Stimulated activated naive CD8-positive, alpha-beta T cell treated with anti-CD3 and anti-CD28 coated beads, Interleukin-15, Interleukin-2, amounts not matched to agents 100 ng/mL and 50 ng/mL, for 24 hours (primary cell): ENCODE measurements around the gene CIDEC.
"Not testable (repeated sequence)": the region's sequence is repeated elsewhere in the genome, so short reads cannot be mapped to it uniquely, and the experiment has no call there.

Experiments
- H3K27ac Mint-ChIP-seq: one replicate; pipeline ENCODE4 v1.8.0; 2021; ENCODE audit warnings: mild to moderate bottlenecking, mixed read lengths
- H3K27me3 Mint-ChIP-seq: one replicate; pipeline ENCODE4 v1.8.0; 2021; ENCODE audit warnings: mixed read lengths
- H3K36me3 Mint-ChIP-seq: one replicate; pipeline ENCODE4 v1.8.0; 2021; ENCODE audit warnings: low read depth, mixed read lengths
- H3K4me1 Mint-ChIP-seq: one replicate; pipeline ENCODE4 v1.8.0; 2021; ENCODE audit warnings: low read depth, mixed read lengths
- H3K4me3 Mint-ChIP-seq: one replicate; pipeline ENCODE4 v1.8.0; 2021; ENCODE audit warnings: mild to moderate bottlenecking, mixed read lengths
- H3K9me3 Mint-ChIP-seq: one replicate; pipeline ENCODE4 v1.8.0; 2021; ENCODE audit warnings: mixed read lengths

The CIDEC gene

DNA sequence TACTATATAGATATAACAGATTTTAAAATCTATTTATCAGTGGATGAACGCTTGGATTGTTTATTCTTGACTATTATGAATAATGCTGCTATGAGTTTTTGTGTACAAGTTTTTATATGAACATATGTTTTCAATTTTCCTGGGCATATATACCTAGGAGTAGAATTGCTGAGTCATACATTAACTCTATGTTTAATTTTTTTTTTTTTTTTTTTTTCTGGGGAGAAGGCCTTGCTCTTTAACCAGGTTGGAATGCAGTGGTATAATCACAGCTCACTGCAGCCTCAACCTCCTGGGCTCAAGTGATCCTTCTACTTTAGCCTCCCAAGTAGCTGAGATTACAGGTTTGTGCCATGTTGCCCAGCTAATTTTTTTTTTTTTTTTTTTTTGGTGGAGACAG lies 9.1 kb downstream of the CIDEC start:
- Mint-ChIP-seq H3K27me3 (no peaks in the 10 kb centered on the region), H3K4me3 (no peak overlapping the region)

DNA sequence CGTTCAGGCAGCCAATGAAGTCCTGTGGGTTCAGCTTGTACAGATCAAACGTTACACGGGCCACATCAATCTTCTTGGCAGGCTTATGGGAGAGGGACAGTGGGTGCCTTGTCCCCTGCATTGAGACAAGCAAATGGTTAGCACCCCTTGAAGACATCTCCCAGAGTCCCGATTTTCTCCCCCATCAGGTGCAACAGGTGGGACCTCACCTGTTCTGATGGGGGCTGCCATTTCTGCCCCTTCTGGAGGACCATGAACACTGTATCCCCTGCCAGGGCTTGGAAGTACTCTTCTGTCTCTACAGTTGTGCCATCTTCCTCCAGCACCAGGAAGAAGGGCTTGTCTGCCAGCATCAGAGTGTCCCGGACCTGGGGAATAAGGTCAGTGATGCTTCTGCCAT lies 10.1 kb downstream of the CIDEC start:
- Mint-ChIP-seq H3K36me3 (no peaks in the 10 kb centered on the region), H3K4me3 (no peak overlapping the region), H3K4me1 (no peaks in the 10 kb centered on the region), H3K27me3 (no peaks in the 10 kb centered on the region), H3K9me3 (no peaks in the 10 kb centered on the region), H3K27ac (no peak overlapping the region)

More for the DNA sequence above, 9.1 kb downstream of the CIDEC start:
- Mint-ChIP-seq H3K9me3 (no peaks in the 10 kb centered on the region), H3K4me1 (no peaks in the 10 kb centered on the region), H3K36me3 (no peaks in the 10 kb centered on the region), H3K27ac (no peak overlapping the region)

DNA sequence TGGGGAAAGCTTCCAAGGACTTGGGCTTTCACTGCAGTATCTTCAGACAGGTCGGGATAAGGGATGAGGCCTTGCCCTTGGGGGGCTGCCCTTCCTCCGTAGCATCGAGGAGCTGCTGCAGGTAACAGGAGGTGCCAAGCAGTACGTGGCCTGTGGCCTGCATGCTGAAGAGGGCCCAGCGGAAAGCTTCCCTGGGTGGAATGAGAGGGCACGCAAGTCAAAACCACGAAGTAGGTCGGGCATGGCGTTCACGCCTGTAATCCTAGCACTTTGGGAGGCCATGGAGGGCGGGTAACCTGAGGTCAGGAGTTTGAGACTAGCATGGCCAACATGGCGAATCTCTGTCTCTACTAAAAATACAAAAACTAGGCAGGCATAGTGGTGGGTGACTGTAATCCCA lies 12.9 kb downstream of the CIDEC start:
- H3K4me3 Mint-ChIP-seq: no peak overlapping the region
- no peaks in the 10 kb centered on the region for H3K9me3 Mint-ChIP-seq
- peaks cover 6% of the 10 kb centered on the region for H3K27me3 Mint-ChIP-seq
- no peak overlapping the region for H3K27ac Mint-ChIP-seq
- H3K4me1 Mint-ChIP-seq: peaks cover 2% of the 10 kb centered on the region
- H3K36me3 Mint-ChIP-seq: no peaks in the 10 kb centered on the region

DNA sequence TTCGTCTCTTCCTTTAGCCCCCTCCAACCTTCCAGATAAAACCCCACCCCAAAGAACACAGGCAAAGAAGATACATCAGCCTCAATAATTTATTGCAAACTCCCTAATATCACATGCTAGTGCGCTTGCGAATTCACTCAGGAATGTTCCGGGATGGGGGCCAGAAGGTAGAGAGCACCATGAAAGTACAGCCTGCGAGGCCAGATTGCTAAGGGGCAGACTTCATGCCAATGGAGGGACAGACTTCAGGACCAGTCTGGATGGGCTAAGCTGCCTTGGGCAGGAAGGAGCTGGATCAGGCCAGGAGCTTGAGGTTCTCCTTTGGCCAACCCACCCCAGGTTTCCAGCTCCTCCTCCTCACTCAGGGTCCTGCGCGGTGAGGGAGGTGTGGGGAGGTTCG lies 13.4 kb downstream of the CIDEC start:
- Mint-ChIP-seq H3K4me1 (peaks cover 4% of the 10 kb centered on the region), H3K27ac (no peak overlapping the region), H3K4me3 (no peak overlapping the region), H3K27me3 (peaks cover 10% of the 10 kb centered on the region), H3K36me3 (no peaks in the 10 kb centered on the region), H3K9me3 (no peaks in the 10 kb centered on the region)

DNA sequence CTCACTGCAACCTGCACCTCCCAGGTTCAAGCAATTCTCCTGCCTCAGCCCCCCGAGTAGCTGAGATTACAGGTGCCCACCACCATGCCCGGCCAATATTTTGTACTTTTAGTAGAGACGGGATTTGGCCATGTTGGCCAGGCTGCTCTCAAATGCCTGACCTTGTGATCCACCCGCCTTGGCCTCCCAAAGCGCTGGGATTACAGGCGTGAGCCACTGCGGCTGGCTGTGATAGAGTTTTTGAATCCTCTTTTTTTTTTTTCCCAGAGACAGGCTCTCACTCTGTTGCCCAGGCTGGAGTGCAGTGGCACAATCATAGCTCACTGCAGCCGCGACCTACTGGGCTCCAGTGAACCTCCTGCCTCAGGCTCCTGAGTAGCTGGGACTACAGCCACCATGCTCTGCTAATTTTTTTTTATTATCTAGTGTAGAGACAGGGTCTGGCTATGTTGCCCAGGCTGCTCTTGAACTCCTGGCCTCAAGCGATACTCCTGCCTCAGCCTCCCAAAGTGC lies 14.9 kb downstream of the CIDEC start:
- not testable (repeated sequence) for H3K4me3 Mint-ChIP-seq, H3K27me3 Mint-ChIP-seq, H3K27ac Mint-ChIP-seq, H3K36me3 Mint-ChIP-seq, H3K9me3 Mint-ChIP-seq, H3K4me1 Mint-ChIP-seq

DNA sequence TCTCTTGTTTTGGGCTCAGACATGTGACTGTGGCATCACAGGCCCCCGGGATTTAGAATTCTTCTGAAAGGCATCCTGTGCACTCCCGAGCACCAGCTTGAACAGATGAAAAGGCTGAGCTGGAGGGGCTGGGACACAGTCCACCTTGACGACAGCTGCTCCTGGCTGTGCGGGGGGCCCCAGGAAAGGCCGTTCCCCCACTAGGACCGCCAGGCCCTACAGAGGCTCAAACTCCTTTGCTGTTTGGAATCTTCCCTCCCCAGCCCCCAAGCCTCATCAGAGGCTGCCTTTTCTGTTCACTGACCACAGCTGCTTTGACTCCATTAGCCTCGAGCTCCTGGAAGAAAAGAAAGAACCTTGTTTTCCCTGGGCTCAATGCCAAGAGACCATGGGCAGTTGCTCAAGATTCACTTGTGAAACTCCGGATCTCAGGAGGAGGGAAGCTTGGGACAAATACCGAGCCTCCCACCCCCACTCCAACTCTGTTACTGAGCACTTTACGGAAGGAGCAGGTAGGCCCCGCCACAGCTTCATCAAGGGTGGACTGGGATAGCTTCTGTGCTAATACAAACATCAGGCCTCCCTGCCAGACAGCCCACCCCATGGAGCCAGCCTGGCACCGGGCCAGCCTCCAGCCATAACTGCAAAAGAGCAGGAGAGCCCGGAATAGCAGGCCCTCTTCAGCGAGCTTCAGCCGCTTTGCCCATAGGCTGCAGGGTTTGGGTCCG lies 15.7 kb downstream of the CIDEC start:
- Mint-ChIP-seq H3K27ac (no peak overlapping the region), H3K27me3 (peaks cover 10% of the 10 kb centered on the region), H3K9me3 (no peaks in the 10 kb centered on the region), H3K36me3 (no peaks in the 10 kb centered on the region), H3K4me3 (no peak overlapping the region), H3K4me1 (peaks cover 4% of the 10 kb centered on the region)

DNA sequence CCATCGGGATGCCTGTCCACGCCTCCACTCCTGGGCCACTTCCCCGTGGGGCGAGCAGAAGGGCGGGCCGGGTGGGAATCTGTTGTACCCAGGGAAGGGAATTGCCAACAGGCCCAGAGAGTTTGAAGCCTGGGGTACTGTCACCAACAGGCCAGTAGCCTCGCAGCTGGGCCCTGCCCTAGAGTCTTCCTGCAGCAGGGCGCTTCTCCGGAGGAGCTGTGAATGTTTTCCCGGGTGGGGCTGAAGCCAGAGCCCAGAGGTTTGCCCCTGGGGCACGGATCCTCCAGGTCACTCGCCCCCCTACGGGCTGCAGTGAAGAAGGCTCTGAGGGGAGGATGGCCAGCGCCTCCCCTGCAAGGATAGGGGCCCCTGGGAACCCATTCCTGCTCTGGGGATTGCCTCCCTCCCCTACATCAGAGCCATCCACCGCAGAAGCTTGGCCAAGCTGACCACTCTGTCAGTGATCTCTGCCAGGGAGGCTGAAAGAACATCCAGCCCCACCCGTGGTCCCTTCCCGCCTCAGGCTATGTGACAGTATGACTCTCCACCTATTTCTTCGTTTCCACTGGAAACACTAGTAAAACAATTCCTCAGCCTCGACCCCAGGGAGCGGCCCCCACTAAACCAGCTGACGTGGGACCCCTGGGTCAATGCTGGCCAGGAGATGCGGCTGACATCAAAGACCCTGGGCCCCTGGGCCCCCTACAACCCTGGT lies 16.8 kb downstream of the CIDEC start:
- Mint-ChIP-seq H3K27me3 (peaks cover 10% of the 10 kb centered on the region), H3K4me3 (no peak overlapping the region), H3K27ac (no peak overlapping the region), H3K9me3 (no peaks in the 10 kb centered on the region), H3K4me1 (peaks cover 4% of the 10 kb centered on the region), H3K36me3 (no peaks in the 10 kb centered on the region)

DNA sequence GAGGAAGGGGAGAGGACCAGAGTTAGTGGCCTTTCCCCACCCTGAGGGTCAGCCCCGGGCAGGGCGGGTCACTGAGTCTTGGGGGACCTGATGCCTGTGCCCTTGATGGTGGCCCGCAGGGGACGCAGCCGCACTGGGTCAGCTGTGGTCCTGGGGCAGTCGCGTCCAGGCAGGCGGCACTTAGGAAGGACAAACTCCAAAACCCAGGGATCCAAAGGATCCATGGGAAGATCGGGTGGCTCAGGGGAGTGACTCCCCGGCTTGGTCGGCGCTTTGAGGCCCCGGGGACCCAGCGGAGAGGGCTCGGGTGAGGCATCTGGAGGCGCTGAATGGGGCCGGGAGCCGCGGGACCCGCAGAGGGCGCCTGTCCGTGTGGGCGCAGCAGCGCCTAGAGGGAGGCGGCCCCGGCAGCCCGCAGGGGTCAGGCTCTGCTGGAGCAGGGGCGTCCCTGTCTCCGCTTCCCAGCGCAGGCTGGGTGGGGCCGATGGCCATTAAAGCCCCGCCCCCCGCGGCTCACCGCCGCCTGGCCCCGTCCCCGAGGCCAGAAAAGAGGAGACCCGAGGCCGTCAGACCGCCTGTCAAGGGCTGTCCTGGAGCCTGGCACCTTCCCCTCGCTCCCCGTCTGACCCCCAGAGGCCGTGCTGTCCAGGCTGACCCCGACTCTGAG lies 17.5 kb downstream of the CIDEC start:
- H3K27me3 Mint-ChIP-seq: peaks cover 10% of the 10 kb centered on the region
- H3K36me3 Mint-ChIP-seq: no peaks in the 10 kb centered on the region
- H3K4me3 Mint-ChIP-seq: no peak overlapping the region
- peaks cover 4% of the 10 kb centered on the region for H3K4me1 Mint-ChIP-seq
- no peak overlapping the region for H3K27ac Mint-ChIP-seq
- no peaks in the 10 kb centered on the region for H3K9me3 Mint-ChIP-seq

DNA sequence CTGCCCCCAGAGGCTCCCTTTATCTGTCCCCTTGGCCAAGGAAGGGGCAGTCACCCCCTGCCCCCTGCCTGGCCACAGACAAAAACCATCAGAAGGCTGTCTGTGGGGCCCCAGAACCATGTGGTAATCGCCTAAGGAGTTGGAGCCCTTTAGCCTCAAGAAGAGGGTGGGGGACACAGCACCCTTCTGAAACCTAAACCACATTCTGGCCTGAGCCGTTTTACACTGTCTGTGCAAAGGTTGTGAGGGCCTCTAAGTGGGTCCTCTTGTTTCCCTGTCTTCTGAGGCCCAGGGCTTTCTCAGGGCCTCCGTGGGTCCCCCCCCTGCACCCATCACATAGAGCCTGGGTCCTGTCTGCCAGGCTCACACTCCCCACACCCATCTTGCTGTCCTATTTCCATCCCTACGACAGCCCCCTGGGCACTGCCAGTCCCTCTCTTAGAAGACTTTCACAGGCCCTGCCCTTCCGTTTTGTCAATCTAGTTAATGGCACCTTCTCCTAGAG lies 18.4 kb downstream of the CIDEC start:
- Mint-ChIP-seq H3K36me3 (no peaks in the 10 kb centered on the region), H3K27me3 (peaks cover 10% of the 10 kb centered on the region), H3K4me3 (no peak overlapping the region), H3K27ac (no peak overlapping the region), H3K4me1 (peaks cover 4% of the 10 kb centered on the region), H3K9me3 (no peaks in the 10 kb centered on the region)

DNA sequence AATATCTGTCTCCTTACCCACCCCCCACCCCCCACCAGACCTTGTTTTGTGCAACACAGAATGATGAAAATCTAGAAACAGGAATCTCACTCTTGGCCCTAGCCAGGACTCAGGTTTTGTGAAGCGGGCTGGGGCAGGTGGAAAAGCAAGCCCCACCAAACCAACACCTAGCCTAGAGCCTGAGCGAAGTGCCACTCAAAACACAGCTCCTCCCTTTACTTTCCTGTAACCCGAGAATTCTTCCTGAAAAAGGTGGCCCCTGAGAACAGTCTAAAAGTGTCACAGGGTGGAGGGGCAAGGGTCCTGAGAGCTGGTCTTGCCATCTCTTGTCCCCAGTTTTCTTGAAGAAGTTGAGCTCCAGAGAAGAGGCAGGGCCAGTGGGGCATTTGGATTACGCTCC lies 18.9 kb downstream of the CIDEC start:
- H3K27me3 Mint-ChIP-seq: peaks cover 10% of the 10 kb centered on the region
- H3K27ac Mint-ChIP-seq: no peak overlapping the region
- H3K36me3 Mint-ChIP-seq: no peaks in the 10 kb centered on the region
- no peak overlapping the region for H3K4me3 Mint-ChIP-seq
- peaks cover 4% of the 10 kb centered on the region for H3K4me1 Mint-ChIP-seq
- H3K9me3 Mint-ChIP-seq: no peaks in the 10 kb centered on the region

DNA sequence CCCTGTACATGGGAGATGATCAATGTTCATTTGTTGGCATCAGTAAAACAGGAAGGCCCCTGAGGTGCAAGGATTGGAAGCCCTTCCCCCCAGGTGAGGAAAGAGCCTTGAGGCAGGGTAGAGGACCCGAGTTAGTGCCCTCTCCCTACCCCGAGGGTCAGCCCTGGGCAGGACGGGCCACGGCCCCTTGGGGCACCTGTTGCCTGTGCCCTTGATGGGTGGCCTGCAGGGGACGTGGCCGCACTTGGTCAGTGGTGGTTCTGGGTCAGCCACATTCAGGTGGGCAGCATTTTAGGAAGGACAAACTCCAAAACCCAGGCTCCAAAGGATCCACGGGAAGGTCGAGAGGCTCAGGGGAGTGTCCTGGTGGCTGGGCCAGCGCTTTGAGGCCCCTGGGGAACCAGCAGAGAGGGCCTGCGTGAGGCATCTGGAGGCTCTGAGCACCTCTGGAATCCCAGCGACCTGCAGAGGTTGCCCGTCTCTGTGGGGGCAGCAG lies 20.5 kb downstream of the CIDEC start:
- no peak overlapping the region for H3K4me3 Mint-ChIP-seq
- H3K4me1 Mint-ChIP-seq: peaks cover 4% of the 10 kb centered on the region
- peaks cover 10% of the 10 kb centered on the region for H3K27me3 Mint-ChIP-seq
- no peak overlapping the region for H3K27ac Mint-ChIP-seq
- H3K9me3 Mint-ChIP-seq: no peaks in the 10 kb centered on the region
- H3K36me3 Mint-ChIP-seq: no peaks in the 10 kb centered on the region

DNA sequence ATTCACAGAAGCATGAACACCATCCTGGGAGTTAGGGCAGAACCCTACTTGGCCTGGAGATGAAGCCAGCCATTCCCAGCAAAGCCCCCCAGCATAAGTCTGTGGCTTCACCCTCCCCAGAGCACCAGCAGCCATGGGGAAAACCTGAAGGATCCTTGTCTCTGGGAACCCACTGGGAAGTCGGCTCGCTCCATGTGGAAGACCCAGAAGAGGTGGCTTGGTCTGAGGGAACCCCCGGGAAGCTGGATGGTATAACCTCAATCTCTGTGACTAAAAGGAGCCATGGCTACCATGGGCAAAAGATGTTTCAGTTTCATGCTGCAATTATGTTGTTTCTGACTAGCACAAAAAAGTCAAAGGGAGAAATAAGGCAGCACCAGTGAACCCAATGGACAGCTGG lies 24.5 kb downstream of the CIDEC start:
- Mint-ChIP-seq H3K4me3 (no peak overlapping the region), H3K9me3 (no peaks in the 10 kb centered on the region), H3K27me3 (no peaks in the 10 kb centered on the region), H3K36me3 (no peaks in the 10 kb centered on the region), H3K4me1 (no peaks in the 10 kb centered on the region), H3K27ac (no peak overlapping the region)

DNA sequence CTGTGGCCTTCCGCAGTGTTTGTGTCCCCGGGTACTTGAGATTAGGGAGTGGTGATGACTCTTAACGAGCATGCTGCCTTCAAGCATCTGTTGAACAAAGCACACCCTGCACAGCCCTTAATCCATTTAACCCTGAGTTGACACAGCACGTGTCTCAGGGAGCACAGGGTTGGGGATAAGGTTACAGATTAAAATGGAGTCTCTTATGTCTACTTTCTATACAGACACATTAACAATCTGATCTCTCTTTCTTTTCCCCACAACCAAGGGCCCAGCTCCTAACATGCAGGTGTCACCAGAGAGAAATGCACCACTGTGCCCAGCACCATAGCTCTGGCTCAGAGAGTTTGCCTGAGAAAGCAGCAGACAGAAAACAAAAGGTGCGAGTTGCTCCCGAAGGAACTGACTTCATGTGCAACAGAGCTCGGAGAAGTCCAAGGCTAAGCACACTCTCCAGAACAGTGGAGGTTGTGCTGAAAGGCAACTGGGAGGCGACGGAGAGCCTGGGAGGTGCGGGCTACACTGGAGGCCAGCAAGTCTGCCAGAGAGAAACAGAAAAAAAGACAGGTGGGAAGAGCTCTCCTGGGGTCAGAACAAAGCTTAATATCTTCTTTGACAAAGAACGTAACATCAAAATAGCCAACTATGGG lies 25.6 kb downstream of the CIDEC start:
- not testable (repeated sequence) for H3K4me1 Mint-ChIP-seq, H3K36me3 Mint-ChIP-seq, H3K4me3 Mint-ChIP-seq, H3K27me3 Mint-ChIP-seq, H3K27ac Mint-ChIP-seq, H3K9me3 Mint-ChIP-seq

DNA sequence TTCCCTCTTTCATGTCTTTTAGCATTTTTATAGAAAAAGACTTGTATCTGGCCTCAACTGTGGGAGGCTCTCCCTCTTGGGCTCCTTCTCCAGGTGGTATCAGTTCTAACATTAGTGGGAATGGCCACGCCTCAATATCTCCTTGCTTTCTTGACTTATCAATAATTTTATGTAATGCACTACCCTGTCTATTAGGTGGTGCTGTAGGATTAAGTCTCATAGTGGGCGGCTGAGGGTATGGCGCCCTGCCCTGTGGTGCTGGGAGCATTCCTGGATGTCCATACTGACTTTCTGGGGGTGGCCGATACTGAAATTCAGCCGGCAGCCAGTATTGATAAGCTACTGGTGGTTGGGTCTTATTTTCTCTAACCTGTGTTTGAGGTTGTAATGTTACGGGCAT lies 27.5 kb downstream of the CIDEC start:
- Mint-ChIP-seq H3K4me1 (no peaks in the 10 kb centered on the region), H3K9me3 (no peaks in the 10 kb centered on the region), H3K4me3 (no peak overlapping the region), H3K27ac (no peak overlapping the region), H3K27me3 (no peaks in the 10 kb centered on the region), H3K36me3 (no peaks in the 10 kb centered on the region)

DNA sequence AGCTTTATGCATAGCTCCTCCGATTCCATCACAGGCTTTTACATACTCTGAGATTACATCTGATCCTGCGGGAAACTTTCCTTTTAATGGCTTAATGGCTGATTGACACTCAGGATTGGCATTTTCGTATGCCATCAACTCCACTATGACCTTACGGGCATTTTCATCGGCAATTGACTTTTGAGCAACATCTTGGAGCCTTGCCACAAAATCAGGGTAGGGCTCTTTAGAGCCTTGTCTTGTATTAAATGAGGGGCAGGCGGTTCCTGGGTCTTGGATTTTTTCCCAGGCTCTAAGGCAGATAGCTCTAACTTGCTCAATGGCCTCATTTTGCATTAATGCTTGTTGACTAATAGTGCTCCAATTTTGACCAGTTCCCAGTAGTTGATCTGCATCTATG lies 28.1 kb downstream of the CIDEC start:
- H3K27ac Mint-ChIP-seq, H3K4me1 Mint-ChIP-seq, H3K4me3 Mint-ChIP-seq, H3K9me3 Mint-ChIP-seq, H3K27me3 Mint-ChIP-seq, H3K36me3 Mint-ChIP-seq: not testable (repeated sequence)
